Measurements from ENCODE around the gene HPS4. TPM values are rescaled to one million over a fixed set of nuclear protein-coding genes. Genes with fewer than 3 reads are reported as not detected.

Gene HPS4
- total and polyA plus RNA-seq, 2 of the 8 experiments (the other 6 are each of a cell fraction or from before 2014, with no cell fraction given), result 28.0 to 35.2 TPM

GRCh38 chr22:26483439-26484359, at the start of gene HPS4, which contains the start of gene SRRD (continued):
- TF ChIP-seq NRF1 (IDR thresholded peaks at IDR 0.05; ENCODE audit: low read depth, low read length) (no peak), CTBP2 (IDR thresholded peaks at IDR 0.05; ENCODE audit: borderline replicate concordance, insufficient read depth, insufficient read length, low read length) (no peak), YY1 (IDR thresholded peaks at IDR 0.05; ENCODE audit: low read depth, low read length) (peak; percentile 96), RXRA (IDR thresholded peaks at IDR 0.05; ENCODE audit: insufficient read depth, low read depth, low read length) (no peak), SIN3A (conservative IDR thresholded peaks at IDR 0.05 in 1 of 2, IDR thresholded peaks at IDR 0.05 in 1 of 2; ENCODE audit: low read depth in 1 of 2, low read length in 2 of 2) (peak; percentile 85 to 93; a peak in 3 of 4 replicates), PHF8 (conservative IDR thresholded peaks at IDR 0.05; ENCODE audit: low read depth, low read length) (peak; percentile 92), HDAC2 (IDR thresholded peaks at IDR 0.05; ENCODE audit: borderline replicate concordance in 1 of 2, low read depth in 2 of 2, low read length in 2 of 2) (peak in 1 of 2 experiments; percentile 94; a peak in 1 of 4 replicates), SP2 (IDR thresholded peaks at IDR 0.05; ENCODE audit: low read length) (no peak), GABPA (IDR thresholded peaks at IDR 0.05; ENCODE audit: borderline replicate concordance, insufficient read depth, low read length) (no peak), ZNF274 (IDR thresholded peaks at IDR 0.05; ENCODE audit: borderline replicate concordance, extremely low read depth, low read length) (no peak), SUZ12 (IDR thresholded peaks at IDR 0.05; ENCODE audit: low read length) (no peak), RFX5 (IDR thresholded peaks at IDR 0.05; ENCODE audit: borderline replicate concordance, low read depth, low read length) (no peak), BCL11A (IDR thresholded peaks at IDR 0.05; ENCODE audit: low read depth in 2 of 2, low read length in 2 of 2) (no peak), GTF2F1 (IDR thresholded peaks at IDR 0.05; ENCODE audit: borderline replicate concordance, low read depth, low read length) (no peak), TAF1 (IDR thresholded peaks at IDR 0.05; ENCODE audit: low read depth, low read length) (peak; percentile 95), POLR2A (IDR thresholded peaks at IDR 0.05; ENCODE audit: control extremely low read depth in 1 of 2, low read depth in 2 of 2, low read length in 2 of 2) (peak; percentile 64 to 92), CEBPB (IDR thresholded peaks at IDR 0.05; ENCODE audit: low read depth, low read length) (no peak), ATF3 (IDR thresholded peaks at IDR 0.05; ENCODE audit: insufficient read depth, low read depth, low read length) (peak; percentile 97), TCF12 (IDR thresholded peaks at IDR 0.05; ENCODE audit: low read depth, low read length) (no peak), POU5F1 (IDR thresholded peaks at IDR 0.05; ENCODE audit: low read depth, low read length) (0 out of 2 replicates have a peak, but pooled peaks have one; percentile 35), JUND (IDR thresholded peaks at IDR 0.05; ENCODE audit: low read length) (peak; percentile 69; the same call in 1 of the 2 replicates)
- TF ChIP-seq, protein P1, sequence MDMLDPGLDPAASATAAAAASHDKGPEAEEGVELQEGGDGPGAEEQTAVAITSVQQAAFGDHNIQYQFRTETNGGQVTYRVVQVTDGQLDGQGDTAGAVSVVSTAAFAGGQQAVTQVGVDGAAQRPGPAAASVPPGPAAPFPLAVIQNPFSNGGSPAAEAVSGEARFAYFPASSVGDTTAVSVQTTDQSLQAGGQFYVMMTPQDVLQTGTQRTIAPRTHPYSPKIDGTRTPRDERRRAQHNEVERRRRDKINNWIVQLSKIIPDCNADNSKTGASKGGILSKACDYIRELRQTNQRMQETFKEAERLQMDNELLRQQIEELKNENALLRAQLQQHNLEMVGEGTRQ (IDR thresholded peaks at IDR 0.05; ENCODE audit: low read length), result peak; percentile 80

All from H1 (cell line).